ENCODE results near the gene NAALADL2. TPM values are rescaled to one million over a fixed set of nuclear protein-coding genes. Genes with fewer than 3 reads are reported as not detected.

Gene NAALADL2
- polyA plus RNA-seq, 1 donor from 2014 or later, result 1.6 TPM

DNA sequence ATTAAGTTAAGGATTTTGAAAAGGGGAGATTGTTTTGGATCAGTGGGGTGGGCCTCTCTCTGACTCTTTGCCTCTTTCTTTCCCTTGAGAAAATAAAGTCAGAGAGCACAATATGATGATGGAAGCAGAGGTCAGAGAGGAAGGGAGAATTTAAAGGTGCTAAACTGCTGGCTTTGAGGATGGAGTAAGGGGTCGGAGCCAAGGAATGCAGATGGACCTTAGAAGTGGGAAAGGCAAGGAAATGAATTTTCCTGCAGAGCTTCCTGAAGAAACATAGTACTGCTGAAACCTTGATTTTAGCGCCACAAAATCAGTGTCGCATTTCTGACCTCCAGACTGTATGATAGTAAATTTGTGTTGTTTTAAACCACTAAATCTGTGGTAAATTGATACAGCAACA is 317.4 kb downstream of the NAALADL2 start:
- TF ChIP-seq SMC3 (conservative IDR thresholded peaks at IDR 0.05; ENCODE audit: poor library complexity) (no peak), EP300 (conservative IDR thresholded peaks at IDR 0.05; ENCODE audit: poor library complexity, severe bottlenecking) (no peak), EZH2 (IDR thresholded peaks at IDR 0.05; ENCODE audit: borderline replicate concordance, insufficient read depth, low read length, poor library complexity, severe bottlenecking) (no peak), RAD21 (conservative IDR thresholded peaks at IDR 0.05) (no peak), MXI1 (conservative IDR thresholded peaks at IDR 0.05; ENCODE audit: poor library complexity, severe bottlenecking) (no peak), POLR2AphosphoS5 (IDR thresholded peaks at IDR 0.05) (no peak), TAF1 (IDR thresholded peaks at IDR 0.05; ENCODE audit: low read depth) (no peak)
- TF ChIP-seq, protein P1, sequence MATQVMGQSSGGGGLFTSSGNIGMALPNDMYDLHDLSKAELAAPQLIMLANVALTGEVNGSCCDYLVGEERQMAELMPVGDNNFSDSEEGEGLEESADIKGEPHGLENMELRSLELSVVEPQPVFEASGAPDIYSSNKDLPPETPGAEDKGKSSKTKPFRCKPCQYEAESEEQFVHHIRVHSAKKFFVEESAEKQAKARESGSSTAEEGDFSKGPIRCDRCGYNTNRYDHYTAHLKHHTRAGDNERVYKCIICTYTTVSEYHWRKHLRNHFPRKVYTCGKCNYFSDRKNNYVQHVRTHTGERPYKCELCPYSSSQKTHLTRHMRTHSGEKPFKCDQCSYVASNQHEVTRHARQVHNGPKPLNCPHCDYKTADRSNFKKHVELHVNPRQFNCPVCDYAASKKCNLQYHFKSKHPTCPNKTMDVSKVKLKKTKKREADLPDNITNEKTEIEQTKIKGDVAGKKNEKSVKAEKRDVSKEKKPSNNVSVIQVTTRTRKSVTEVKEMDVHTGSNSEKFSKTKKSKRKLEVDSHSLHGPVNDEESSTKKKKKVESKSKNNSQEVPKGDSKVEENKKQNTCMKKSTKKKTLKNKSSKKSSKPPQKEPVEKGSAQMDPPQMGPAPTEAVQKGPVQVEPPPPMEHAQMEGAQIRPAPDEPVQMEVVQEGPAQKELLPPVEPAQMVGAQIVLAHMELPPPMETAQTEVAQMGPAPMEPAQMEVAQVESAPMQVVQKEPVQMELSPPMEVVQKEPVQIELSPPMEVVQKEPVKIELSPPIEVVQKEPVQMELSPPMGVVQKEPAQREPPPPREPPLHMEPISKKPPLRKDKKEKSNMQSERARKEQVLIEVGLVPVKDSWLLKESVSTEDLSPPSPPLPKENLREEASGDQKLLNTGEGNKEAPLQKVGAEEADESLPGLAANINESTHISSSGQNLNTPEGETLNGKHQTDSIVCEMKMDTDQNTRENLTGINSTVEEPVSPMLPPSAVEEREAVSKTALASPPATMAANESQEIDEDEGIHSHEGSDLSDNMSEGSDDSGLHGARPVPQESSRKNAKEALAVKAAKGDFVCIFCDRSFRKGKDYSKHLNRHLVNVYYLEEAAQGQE (IDR thresholded peaks at IDR 0.05; ENCODE audit: borderline replicate concordance), result no peak
- TF ChIP-seq, protein P2, sequence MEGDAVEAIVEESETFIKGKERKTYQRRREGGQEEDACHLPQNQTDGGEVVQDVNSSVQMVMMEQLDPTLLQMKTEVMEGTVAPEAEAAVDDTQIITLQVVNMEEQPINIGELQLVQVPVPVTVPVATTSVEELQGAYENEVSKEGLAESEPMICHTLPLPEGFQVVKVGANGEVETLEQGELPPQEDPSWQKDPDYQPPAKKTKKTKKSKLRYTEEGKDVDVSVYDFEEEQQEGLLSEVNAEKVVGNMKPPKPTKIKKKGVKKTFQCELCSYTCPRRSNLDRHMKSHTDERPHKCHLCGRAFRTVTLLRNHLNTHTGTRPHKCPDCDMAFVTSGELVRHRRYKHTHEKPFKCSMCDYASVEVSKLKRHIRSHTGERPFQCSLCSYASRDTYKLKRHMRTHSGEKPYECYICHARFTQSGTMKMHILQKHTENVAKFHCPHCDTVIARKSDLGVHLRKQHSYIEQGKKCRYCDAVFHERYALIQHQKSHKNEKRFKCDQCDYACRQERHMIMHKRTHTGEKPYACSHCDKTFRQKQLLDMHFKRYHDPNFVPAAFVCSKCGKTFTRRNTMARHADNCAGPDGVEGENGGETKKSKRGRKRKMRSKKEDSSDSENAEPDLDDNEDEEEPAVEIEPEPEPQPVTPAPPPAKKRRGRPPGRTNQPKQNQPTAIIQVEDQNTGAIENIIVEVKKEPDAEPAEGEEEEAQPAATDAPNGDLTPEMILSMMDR (IDR thresholded peaks at IDR 0.05; ENCODE audit: poor library complexity, severe bottlenecking), result no peak
- H3K9me2 ChIP-seq (ENCODE audit: insufficient read depth, low read length), result no peaks in the 10 kb centered on the region
- H3F3A ChIP-seq (ENCODE audit: insufficient read depth, low read length, poor library complexity, severe bottlenecking), result no peaks in the 10 kb centered on the region
- H4K20me1 ChIP-seq (ENCODE audit: insufficient read depth), result no peaks in the 10 kb centered on the region
- H3K79me2 ChIP-seq (replicated peaks; ENCODE audit: insufficient read depth, low read length), result no peaks in the 10 kb centered on the region
- H3K4me2 ChIP-seq (ENCODE audit: low read length), result no peak overlapping the region
- H2AFZ ChIP-seq (ENCODE audit: low read depth, low read length), result no peak overlapping the region
- H3K9me3 ChIP-seq (ENCODE audit: low read length), result no peaks in the 10 kb centered on the region
- H3K27ac ChIP-seq (ENCODE audit: low read length), result no peak overlapping the region
- no peak overlapping the region for H3K9ac ChIP-seq (ENCODE audit: low read length)
- no peaks in the 10 kb centered on the region for H3K27me3 ChIP-seq (ENCODE audit: insufficient read depth, low read depth, low read length)
- no peaks in the 10 kb centered on the region for H3K36me3 ChIP-seq (ENCODE audit: insufficient read depth, low read length)
- no peak overlapping the region for H3K4me3 ChIP-seq (ENCODE audit: low read length)

GRCh38 chr3:175179055-175179454 is 319.9 kb downstream of the NAALADL2 start:
- Histone ChIP-seq H3K27me3 (ENCODE audit: insufficient read depth, low read depth, low read length) (no peaks in the 10 kb centered on the region), H3K9me3 (ENCODE audit: low read length) (no peaks in the 10 kb centered on the region), H4K20me1 (ENCODE audit: insufficient read depth) (no peaks in the 10 kb centered on the region), H3K4me3 (ENCODE audit: low read length) (no peak overlapping the region), H3K27ac (ENCODE audit: low read length) (no peak overlapping the region), H3K79me2 (replicated peaks; ENCODE audit: insufficient read depth, low read length) (no peaks in the 10 kb centered on the region), H3K9me2 (ENCODE audit: insufficient read depth, low read length) (no peaks in the 10 kb centered on the region), H3K4me2 (ENCODE audit: low read length) (no peak overlapping the region), H3K9ac (ENCODE audit: low read length) (no peak overlapping the region), H3F3A (ENCODE audit: insufficient read depth, low read length, poor library complexity, severe bottlenecking) (no peaks in the 10 kb centered on the region), H2AFZ (ENCODE audit: low read depth, low read length) (no peak overlapping the region), H3K36me3 (ENCODE audit: insufficient read depth, low read length) (no peaks in the 10 kb centered on the region)
- TF ChIP-seq RAD21 (conservative IDR thresholded peaks at IDR 0.05), result no peak

- Histone ChIP-seq H3K9me3 (ENCODE audit: low read length) (no peaks in the 10 kb centered on the region), H3F3A (ENCODE audit: insufficient read depth, low read length, poor library complexity, severe bottlenecking) (no peaks in the 10 kb centered on the region), H3K36me3 (ENCODE audit: insufficient read depth, low read length) (no peaks in the 10 kb centered on the region), H3K9ac (ENCODE audit: low read length) (no peak overlapping the region), H3K27me3 (ENCODE audit: insufficient read depth, low read depth, low read length) (no peaks in the 10 kb centered on the region), H3K4me2 (ENCODE audit: low read length) (no peak overlapping the region), H4K20me1 (ENCODE audit: insufficient read depth) (no peaks in the 10 kb centered on the region), H2AFZ (ENCODE audit: low read depth, low read length) (no peak overlapping the region), H3K4me3 (ENCODE audit: low read length) (no peak overlapping the region), H3K79me2 (replicated peaks; ENCODE audit: insufficient read depth, low read length) (no peaks in the 10 kb centered on the region), H3K27ac (ENCODE audit: low read length) (no peak overlapping the region), H3K9me2 (ENCODE audit: insufficient read depth, low read length) (no peaks in the 10 kb centered on the region)
- TF ChIP-seq RAD21 (conservative IDR thresholded peaks at IDR 0.05) (no peak), MXI1 (conservative IDR thresholded peaks at IDR 0.05; ENCODE audit: poor library complexity, severe bottlenecking) (no peak), TAF1 (IDR thresholded peaks at IDR 0.05; ENCODE audit: low read depth) (no peak), EZH2 (IDR thresholded peaks at IDR 0.05; ENCODE audit: borderline replicate concordance, insufficient read depth, low read length, poor library complexity, severe bottlenecking) (no peak), POLR2AphosphoS5 (IDR thresholded peaks at IDR 0.05) (no peak), SMC3 (conservative IDR thresholded peaks at IDR 0.05; ENCODE audit: poor library complexity) (no peak), EP300 (conservative IDR thresholded peaks at IDR 0.05; ENCODE audit: poor library complexity, severe bottlenecking) (no peak)
- TF ChIP-seq, protein P2 (IDR thresholded peaks at IDR 0.05; ENCODE audit: poor library complexity, severe bottlenecking), result no peak
- TF ChIP-seq, protein P1 (IDR thresholded peaks at IDR 0.05; ENCODE audit: borderline replicate concordance), result no peak
Observed at GRCh38 chr3:175184392-175184791, 325.3 kb downstream of the NAALADL2 start.
